ENCODE data around the gene ZNF205. TPM values are rescaled to one million over a fixed set of nuclear protein-coding genes. Genes with fewer than 3 reads are reported as not detected.

ZNF205 gene
- total RNA-seq, 1 experiment from 2014 or later = 17.0 TPM

DNA sequence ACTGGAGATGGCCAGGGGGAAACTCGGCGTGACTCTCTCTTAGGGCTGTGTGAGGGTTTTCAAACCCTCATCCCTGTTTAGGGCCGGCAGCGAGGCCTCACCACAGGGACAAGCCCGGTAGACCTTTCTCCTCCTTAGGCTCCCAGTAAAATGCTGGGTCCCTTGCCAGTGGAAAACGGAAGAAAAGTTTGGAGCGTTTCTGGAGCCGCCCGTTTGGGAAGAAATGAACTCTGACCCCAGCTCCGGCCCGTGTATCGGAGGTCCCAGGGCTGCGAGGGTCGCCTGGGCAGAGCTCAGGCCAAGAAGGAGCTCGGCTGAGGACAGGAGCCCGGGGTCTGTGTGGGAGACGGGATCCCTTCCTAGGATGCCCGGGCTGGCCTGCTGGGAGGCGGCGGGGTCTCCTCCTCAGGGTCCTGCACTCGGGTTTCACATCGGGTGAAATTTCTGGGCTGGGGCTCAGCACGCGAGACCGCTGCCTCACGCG lies 45.7 kb downstream of the ZNF205 start:
- Histone ChIP-seq H3K9me2 (ENCODE audit: insufficient read depth) (no peaks in the 10 kb centered on the region), H3K27me3 (ENCODE audit: insufficient read depth, low read length) (no peaks in the 10 kb centered on the region), H3K36me3 (ENCODE audit: control insufficient read depth in 1 of 2, insufficient read depth in 2 of 2, low read length in 2 of 2) (no peaks in the 10 kb centered on the region), H3K27ac (ENCODE audit: low read depth, low read length) (peak overlapping the region; percentile 91), H3K79me2 (ENCODE audit: insufficient read depth, low read length) (no peaks in the 10 kb centered on the region), H3K9ac (ENCODE audit: low read length) (peak overlapping the region; percentile 80), H3K4me1 (ENCODE audit: control insufficient read depth in 1 of 2, insufficient read depth in 2 of 2, low read length in 2 of 2) (peaks cover 10 to 54% of the 10 kb centered on the region in 2 experiments; a peak in 3 of 4 replicates), H3K4me3 (replicated peaks in 1 of 2; ENCODE audit: low read depth in 1 of 2, low read length in 2 of 2) (peak overlapping the region; percentile 67 to 78), H2AFZ (ENCODE audit: low read depth, low read length, poor library complexity, severe bottlenecking) (no peak overlapping the region), H4K20me1 (ENCODE audit: insufficient read depth) (no peaks in the 10 kb centered on the region), H3K9me3 (ENCODE audit: control insufficient read depth in 1 of 2, insufficient read depth in 1 of 2, low read depth in 1 of 2, low read length in 2 of 2) (no peaks in the 10 kb centered on the region), H3K4me2 (ENCODE audit: low read length) (peak overlapping the region; percentile 99)
- ATAC-seq (peak; percentile 6), DNase-seq (ENCODE audit: low read depth, low spot score) (no peak)
- POLR2A ChIA-PET = interaction anchor here (0.8 to 3.1 kb wide), 7 partner anchors 8 to 30 kb away, joined by 3 to 20 read pairs (median 7); partner anchors contain the start of genes OR1F1 and ZNF213
- RAD21 ChIA-PET (ENCODE audit: low non-redundant PET in 1 of 2, low total read pairs in 2 of 2, uncharacterized antibody in 2 of 2, unreplicated experiment in 2 of 2) = interaction anchor here (0.6 to 1.3 kb wide), 4 partner anchors 8 to 28 kb away, joined by 3 to 5 read pairs (median 4); no protein-coding TSS in a partner anchor
- CTCF ChIA-PET = interaction anchor here (1.3 to 2.5 kb wide), 8 partner anchors 8 to 126 kb away, joined by 3 to 11 read pairs (median 6); partner anchors contain the start of gene ZNF213
- intact Hi-C loops (cut with micrococcal nuclease) = loop anchor here (1.0 kb wide), 1 partner anchor 8 kb away; no protein-coding TSS in a partner anchor
- TF ChIP-seq EZH2phosphoT487 (IDR thresholded peaks at IDR 0.05; ENCODE audit: borderline replicate concordance) (no peak), EZH2 (IDR thresholded peaks at IDR 0.05) (no peak), CTCF (IDR thresholded peaks at IDR 0.05 in 2 of 3, conservative IDR thresholded peaks at IDR 0.05 in 1 of 3; ENCODE audit: borderline replicate concordance in 1 of 3, insufficient read depth in 1 of 3, low read depth in 2 of 3, low read length in 2 of 3) (no peak), MAX (IDR thresholded peaks at IDR 0.05) (no peak), CEBPB (IDR thresholded peaks at IDR 0.05; ENCODE audit: low read depth) (no peak), SIN3A (IDR thresholded peaks at IDR 0.05; ENCODE audit: low read depth) (no peak), FOSL1 (IDR thresholded peaks at IDR 0.05; ENCODE audit: low read depth) (no peak)
- no TSS peak for BruUV-seq (replicated peaks)
